ENCODE data around the gene POLR3F. TPM values are rescaled to one million over a fixed set of nuclear protein-coding genes. Genes with fewer than 3 reads are reported as not detected.

The POLR3F gene
- total and polyA plus RNA-seq, 9 of the 15 experiments (the other 6 are each of a cell fraction or from before 2014, with no cell fraction given) = 7.0 to 15.0 (median 9.6) TPM

- CTCF ChIA-PET (ENCODE audit: low intra/inter-chr PET ratio) = no interaction called here
- intact Hi-C loops (cut with micrococcal nuclease) = no loop called here
- BruUV-seq (replicated peaks) = no TSS peak
- no peak for DNase-seq (ENCODE audit: extremely low read depth in 1 of 4, low spot score in 3 of 4)
- FAIRE-seq = no peak
- Histone ChIP-seq H3K4me1 (replicated peaks in 1 of 2; ENCODE audit: control insufficient read depth in 2 of 2, insufficient read depth in 2 of 2, low read length in 2 of 2) (no peaks in the 10 kb centered on the region), H4K20me1 (replicated peaks; ENCODE audit: control insufficient read depth, insufficient read depth, low read length) (no peaks in the 10 kb centered on the region), H3K27ac (ENCODE audit: extremely low read depth, low read depth, low read length) (no peak overlapping the region), H3K4me2 (ENCODE audit: insufficient read depth, low read length) (no peak overlapping the region), H3K9ac (ENCODE audit: insufficient read depth in 1 of 2, low read depth in 2 of 2, low read length in 2 of 2) (no peak overlapping the region), H3K4me3 (no peak overlapping the region), H2AFZ (ENCODE audit: low read depth, low read length) (no peak overlapping the region), H3K79me2 (ENCODE audit: control insufficient read depth, insufficient read depth, low read length) (no peaks in the 10 kb centered on the region), H3K9me1 (ENCODE audit: control insufficient read depth, insufficient read depth, low read length) (no peaks in the 10 kb centered on the region), H3K36me3 (ENCODE audit: control insufficient read depth, insufficient read depth, low read length) (peaks cover 33% of the 10 kb centered on the region; the same call in 2 of the 3 replicates), H3K27me3 (ENCODE audit: control insufficient read depth in 2 of 2, insufficient read depth in 2 of 2, low read length in 2 of 2) (no peaks in the 10 kb centered on the region), H3K9me3 (replicated peaks; ENCODE audit: control insufficient read depth, insufficient read depth, low read depth, low read length) (no peaks in the 10 kb centered on the region)
- ATAC-seq = no peak
- in situ Hi-C loops (cut with MboI) = no loop called here
- POLR2A ChIA-PET = no interaction called here
- 76% methylated on average over 2 of the region's 2 CpGs for WGBS (ENCODE audit: insufficient coverage, low coverage, missing lambda C conversion rate)
- TF ChIP-seq FOXP1 (CRISPR knock-in tag; IDR thresholded peaks at IDR 0.05) (no peak), ZHX1 (conservative IDR thresholded peaks at IDR 0.05; ENCODE audit: low read length) (no peak), ZNF695 (CRISPR knock-in tag; IDR thresholded peaks at IDR 0.05) (no peak), ZNF778 (CRISPR knock-in tag; IDR thresholded peaks at IDR 0.05) (no peak), GATAD2A (IDR thresholded peaks at IDR 0.05) (no peak), BDP1 (IDR thresholded peaks at IDR 0.05; ENCODE audit: insufficient read depth, insufficient read length) (no peak), ARID2 (IDR thresholded peaks at IDR 0.05) (no peak), ZBTB1 (CRISPR knock-in tag; IDR thresholded peaks at IDR 0.05; ENCODE audit: borderline replicate concordance, low read depth) (no peak), MYC (IDR thresholded peaks at IDR 0.05; ENCODE audit: low read depth, low read length) (no peak), MYC (CRISPR knock-in tag; IDR thresholded peaks at IDR 0.05; ENCODE audit: borderline replicate concordance, low read depth) (no peak), NR1H2 (CRISPR knock-in tag; IDR thresholded peaks at IDR 0.05) (no peak), PHTF2 (CRISPR knock-in tag; IDR thresholded peaks at IDR 0.05) (no peak), NONO (IDR thresholded peaks at IDR 0.05; ENCODE audit: low read depth in 2 of 2, low read length in 1 of 2) (no peak), ZNF253 (CRISPR knock-in tag; conservative IDR thresholded peaks at IDR 0.05) (no peak), KAT8 (IDR thresholded peaks at IDR 0.05; ENCODE audit: low read depth) (no peak)
- TF ChIP-seq, protein P1, sequence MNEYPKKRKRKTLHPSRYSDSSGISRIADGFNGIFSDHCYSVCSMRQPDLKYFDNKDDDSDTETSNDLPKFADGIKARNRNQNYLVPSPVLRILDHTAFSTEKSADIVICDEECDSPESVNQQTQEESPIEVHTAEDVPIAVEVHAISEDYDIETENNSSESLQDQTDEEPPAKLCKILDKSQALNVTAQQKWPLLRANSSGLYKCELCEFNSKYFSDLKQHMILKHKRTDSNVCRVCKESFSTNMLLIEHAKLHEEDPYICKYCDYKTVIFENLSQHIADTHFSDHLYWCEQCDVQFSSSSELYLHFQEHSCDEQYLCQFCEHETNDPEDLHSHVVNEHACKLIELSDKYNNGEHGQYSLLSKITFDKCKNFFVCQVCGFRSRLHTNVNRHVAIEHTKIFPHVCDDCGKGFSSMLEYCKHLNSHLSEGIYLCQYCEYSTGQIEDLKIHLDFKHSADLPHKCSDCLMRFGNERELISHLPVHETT (CRISPR knock-in tag; conservative IDR thresholded peaks at IDR 0.05 in 1 of 2, IDR thresholded peaks at IDR 0.05 in 1 of 2) = no peak
- TF ChIP-seq, protein P2, sequence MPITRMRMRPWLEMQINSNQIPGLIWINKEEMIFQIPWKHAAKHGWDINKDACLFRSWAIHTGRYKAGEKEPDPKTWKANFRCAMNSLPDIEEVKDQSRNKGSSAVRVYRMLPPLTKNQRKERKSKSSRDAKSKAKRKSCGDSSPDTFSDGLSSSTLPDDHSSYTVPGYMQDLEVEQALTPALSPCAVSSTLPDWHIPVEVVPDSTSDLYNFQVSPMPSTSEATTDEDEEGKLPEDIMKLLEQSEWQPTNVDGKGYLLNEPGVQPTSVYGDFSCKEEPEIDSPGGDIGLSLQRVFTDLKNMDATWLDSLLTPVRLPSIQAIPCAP (CRISPR knock-in tag; IDR thresholded peaks at IDR 0.05; ENCODE audit: borderline replicate concordance) = no peak
Measured at GRCh38 chr20:18523066-18523465, 55.9 kb downstream of the POLR3F start.
